ENCODE results near the gene PHOSPHO2. TPM values are rescaled to one million over a fixed set of nuclear protein-coding genes. Genes with fewer than 3 reads are reported as not detected.
"Not testable (repeated sequence)": the region's sequence is repeated elsewhere in the genome, so short reads cannot be mapped to it uniquely, and the experiment has no call there.

Gene PHOSPHO2
- total RNA-seq, 1 donor from 2014 or later = 3.3 TPM

- TF ChIP-seq CTCF (IDR thresholded peaks at IDR 0.05; ENCODE audit: insufficient read depth, low read length, poor library complexity, severe bottlenecking) = no peak
- Histone ChIP-seq H3K4me3 (ENCODE audit: low read depth, low read length) (peak overlapping the region; percentile 54), H3K27me3 (ENCODE audit: control insufficient read depth, insufficient read depth, low read length) (no peaks in the 10 kb centered on the region), H3K36me3 (ENCODE audit: control insufficient read depth, insufficient read depth, low read length) (no peaks in the 10 kb centered on the region)
- no peak for DNase-seq (ENCODE audit: low read depth)
Observed at GRCh38 chr2:169694894-169695260, 608 bp downstream of the PHOSPHO2 start.

GRCh38 chr2:169696381-169696780, 2.1 kb downstream of the PHOSPHO2 start:
- H3K36me3 ChIP-seq (ENCODE audit: control insufficient read depth, insufficient read depth, low read length) = no peaks in the 10 kb centered on the region
- no peak overlapping the region for H3K4me3 ChIP-seq (ENCODE audit: low read depth, low read length)
- TF ChIP-seq CTCF (IDR thresholded peaks at IDR 0.05; ENCODE audit: insufficient read depth, low read length, poor library complexity, severe bottlenecking) = no peak
- no peaks in the 10 kb centered on the region for H3K27me3 ChIP-seq (ENCODE audit: control insufficient read depth, insufficient read depth, low read length)
- no peak for DNase-seq (ENCODE audit: low read depth)

- H3K27me3 ChIP-seq (ENCODE audit: control insufficient read depth, insufficient read depth, low read length); DNase-seq (ENCODE audit: low read depth); H3K36me3 ChIP-seq (ENCODE audit: control insufficient read depth, insufficient read depth, low read length); H3K4me3 ChIP-seq (ENCODE audit: low read depth, low read length): not testable (repeated sequence)
Observed at GRCh38 chr2:169699173-169699572, 4.9 kb downstream of the PHOSPHO2 start.

- no peak for DNase-seq (ENCODE audit: low read depth)
- no peaks in the 10 kb centered on the region for H3K27me3 ChIP-seq (ENCODE audit: control insufficient read depth, insufficient read depth, low read length)
- no peak overlapping the region for H3K4me3 ChIP-seq (ENCODE audit: low read depth, low read length)
- no peak for TF ChIP-seq CTCF (IDR thresholded peaks at IDR 0.05; ENCODE audit: insufficient read depth, low read length, poor library complexity, severe bottlenecking)
- no peaks in the 10 kb centered on the region for H3K36me3 ChIP-seq (ENCODE audit: control insufficient read depth, insufficient read depth, low read length)
Observed at GRCh38 chr2:169702996-169703395, 8.7 kb downstream of the PHOSPHO2 start.

- H3K4me3 ChIP-seq (ENCODE audit: low read depth, low read length) = no peak overlapping the region
- no peaks in the 10 kb centered on the region for H3K36me3 ChIP-seq (ENCODE audit: control insufficient read depth, insufficient read depth, low read length)
- no peak for TF ChIP-seq CTCF (IDR thresholded peaks at IDR 0.05; ENCODE audit: insufficient read depth, low read length, poor library complexity, severe bottlenecking)
Observed at GRCh38 chr2:169704160-169704708, 10.0 kb downstream of the PHOSPHO2 start.

GRCh38 chr2:169705927-169706326, 11.7 kb downstream of the PHOSPHO2 start:
- DNase-seq (ENCODE audit: low read depth) = peak; percentile 7
- Histone ChIP-seq H3K36me3 (ENCODE audit: control insufficient read depth, insufficient read depth, low read length) (no peaks in the 10 kb centered on the region), H3K4me3 (ENCODE audit: low read depth, low read length) (no peak overlapping the region), H3K27me3 (ENCODE audit: control insufficient read depth, insufficient read depth, low read length) (no peaks in the 10 kb centered on the region)
- TF ChIP-seq CTCF (IDR thresholded peaks at IDR 0.05; ENCODE audit: insufficient read depth, low read length, poor library complexity, severe bottlenecking) = no peak

More at GRCh38 chr2:169704160-169704708, 10.0 kb downstream of the PHOSPHO2 start:
- DNase-seq (ENCODE audit: low read depth) = no peak
- H3K27me3 ChIP-seq (ENCODE audit: control insufficient read depth, insufficient read depth, low read length) = no peaks in the 10 kb centered on the region

Data from kidney epithelial cell (primary cell).